KBM-7 (cell line): ENCODE results near the gene PCNX2.

Source experiments
- DNase-seq: peaks from one replicate; pipeline ENCODE4 v3.0.0-alpha.2; 2015
- in situ Hi-C: fragments of 300-500 bp; cut with MboI; formaldehyde crosslinking; loops from 2 replicates; pipeline ENCODE4 v1.14.3; 2020; ENCODE audit warnings: low sequenced_read_pairs, low pct_unique_long_range_greater_than_20kb, mixed read lengths

The PCNX2 gene

GRCh38 chr1:232962761-232963745, 332.5 kb downstream of the PCNX2 start:
- in situ Hi-C loops, result no loop called here
- DNase-seq, result peak; percentile 80

GRCh38 chr1:232958067-232958466, 337.5 kb downstream of the PCNX2 start:
- in situ Hi-C loops, result no loop called here
- DNase-seq, result no peak

- DNase-seq, result no peak
- in situ Hi-C loops, result no loop called here
Observed at GRCh38 chr1:232956081-232956480, 339.4 kb downstream of the PCNX2 start.

GRCh38 chr1:232954594-232955365, 340.7 kb downstream of the PCNX2 start:
- in situ Hi-C loops, result no loop called here
- no peak for DNase-seq

GRCh38 chr1:232952514-232953499, 342.7 kb downstream of the PCNX2 start:
- peak; percentile 75 for DNase-seq

GRCh38 chr1:232951605-232952004, 343.9 kb downstream of the PCNX2 start:
- in situ Hi-C loops, result no loop called here
- no peak for DNase-seq

More at GRCh38 chr1:232952514-232953499, 342.7 kb downstream of the PCNX2 start:
- in situ Hi-C loops, result no loop called here

GRCh38 chr1:232951180-232951579, 344.3 kb downstream of the PCNX2 start:
- in situ Hi-C loops, result no loop called here
- DNase-seq, result peak; percentile 44

GRCh38 chr1:232950197-232951176, 345.0 kb downstream of the PCNX2 start, which contains the start of gene NTPCR:
Gene NTPCR (plus strand): TSS chr1:232950611. CDS start chr1:232950711, 100 bp downstream.
- in situ Hi-C loops, result no loop called here
- DNase-seq, result peak; percentile 93

- DNase-seq, result no peak
- in situ Hi-C loops, result no loop called here
Observed at GRCh38 chr1:232949636-232950196, 345.8 kb downstream of the PCNX2 start.

GRCh38 chr1:232944347-232944746, 351.2 kb downstream of the PCNX2 start:
- in situ Hi-C loops, result no loop called here
- DNase-seq, result no peak

GRCh38 chr1:232943679-232944252, 351.8 kb downstream of the PCNX2 start:
- in situ Hi-C loops, result no loop called here
- DNase-seq, result peak; percentile 19

- no peak for DNase-seq
- in situ Hi-C loops, result no loop called here
Observed at GRCh38 chr1:232942413-232943294, 352.9 kb downstream of the PCNX2 start.

GRCh38 chr1:232940262-232940661, 355.3 kb downstream of the PCNX2 start:
- no peak for DNase-seq
- in situ Hi-C loops, result no loop called here

GRCh38 chr1:232939748-232940147, 355.8 kb downstream of the PCNX2 start:
- in situ Hi-C loops, result no loop called here

GRCh38 chr1:232938926-232939325, 356.6 kb downstream of the PCNX2 start:
- no peak for DNase-seq

More at GRCh38 chr1:232939748-232940147, 355.8 kb downstream of the PCNX2 start:
- no peak for DNase-seq

GRCh38 chr1:232937741-232938375, 357.7 kb downstream of the PCNX2 start:
- in situ Hi-C loops, result no loop called here
- peak; percentile 51 for DNase-seq

More at GRCh38 chr1:232938926-232939325, 356.6 kb downstream of the PCNX2 start:
- in situ Hi-C loops, result no loop called here
